HG02610 (cell line): ENCODE data around the gene KRTAP5-2.
"Not testable (repeated sequence)": the region's sequence is repeated elsewhere in the genome, so short reads cannot be mapped to it uniquely, and the experiment has no call there.

ENCODE experiments used
- ATAC-seq: cut with Tn5 transposase; IDR thresholded peaks from one replicate; pipeline ENCODE4 v1.9.1; 2021; ENCODE audit warnings: mild to moderate bottlenecking, moderate library complexity; ENCODE audit not compliant: unreplicated experiment

KRTAP5-2 gene, protein sequence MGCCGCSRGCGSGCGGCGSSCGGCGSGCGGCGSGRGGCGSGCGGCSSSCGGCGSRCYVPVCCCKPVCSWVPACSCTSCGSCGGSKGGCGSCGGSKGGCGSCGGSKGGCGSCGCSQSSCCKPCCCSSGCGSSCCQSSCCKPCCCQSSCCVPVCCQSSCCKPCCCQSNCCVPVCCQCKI

GRCh38 chr11:1597994-1598380, at the start of gene KRTAP5-2:
Gene KRTAP5-2, minus strand, starts transcription at chr11:1598294. Its CDS starts 44 bp downstream, at chr11:1598250.
- no peak for ATAC-seq

GRCh38 chr11:1646540-1646939, 48.4 kb upstream of the KRTAP5-2 start:
- ATAC-seq = not testable (repeated sequence)

GRCh38 chr11:1645357-1645821, 47.3 kb upstream of the KRTAP5-2 start:
- no peak for ATAC-seq

- no peak for ATAC-seq
Observed at GRCh38 chr11:1644601-1645356, 46.7 kb upstream of the KRTAP5-2 start.

DNA sequence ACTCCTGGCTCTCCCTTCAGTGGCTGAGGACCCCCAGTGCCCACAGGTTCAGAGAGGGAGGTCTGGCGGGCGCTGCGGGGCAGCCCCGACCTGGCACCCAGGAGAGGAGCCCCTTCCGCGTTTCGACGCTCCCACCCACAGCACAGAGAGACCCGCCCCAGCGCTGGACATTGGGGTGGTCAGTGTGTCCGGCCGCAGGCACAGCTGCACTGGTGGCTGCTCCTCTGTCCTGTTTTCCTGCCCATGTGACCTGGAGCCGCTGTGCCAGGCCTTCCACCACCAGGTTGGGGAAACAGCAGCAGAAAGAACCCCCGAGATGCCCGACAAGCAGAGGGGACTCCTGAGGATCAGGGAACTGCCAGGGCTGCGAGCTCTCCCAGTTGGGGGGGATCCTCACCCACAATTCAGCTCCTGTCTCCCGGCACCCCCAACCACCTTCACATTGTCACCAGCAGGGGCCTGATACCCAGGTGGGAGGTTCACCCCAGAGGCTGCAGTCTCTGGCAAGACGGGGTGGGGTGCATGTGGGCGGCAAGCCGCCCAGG, 45.1 kb upstream of the KRTAP5-2 start:
- ATAC-seq = no peak

- no peak for ATAC-seq
Observed at GRCh38 chr11:1642288-1643145, 44.4 kb upstream of the KRTAP5-2 start.

- no peak for ATAC-seq
Observed at GRCh38 chr11:1641096-1641495, 43.0 kb upstream of the KRTAP5-2 start.

DNA sequence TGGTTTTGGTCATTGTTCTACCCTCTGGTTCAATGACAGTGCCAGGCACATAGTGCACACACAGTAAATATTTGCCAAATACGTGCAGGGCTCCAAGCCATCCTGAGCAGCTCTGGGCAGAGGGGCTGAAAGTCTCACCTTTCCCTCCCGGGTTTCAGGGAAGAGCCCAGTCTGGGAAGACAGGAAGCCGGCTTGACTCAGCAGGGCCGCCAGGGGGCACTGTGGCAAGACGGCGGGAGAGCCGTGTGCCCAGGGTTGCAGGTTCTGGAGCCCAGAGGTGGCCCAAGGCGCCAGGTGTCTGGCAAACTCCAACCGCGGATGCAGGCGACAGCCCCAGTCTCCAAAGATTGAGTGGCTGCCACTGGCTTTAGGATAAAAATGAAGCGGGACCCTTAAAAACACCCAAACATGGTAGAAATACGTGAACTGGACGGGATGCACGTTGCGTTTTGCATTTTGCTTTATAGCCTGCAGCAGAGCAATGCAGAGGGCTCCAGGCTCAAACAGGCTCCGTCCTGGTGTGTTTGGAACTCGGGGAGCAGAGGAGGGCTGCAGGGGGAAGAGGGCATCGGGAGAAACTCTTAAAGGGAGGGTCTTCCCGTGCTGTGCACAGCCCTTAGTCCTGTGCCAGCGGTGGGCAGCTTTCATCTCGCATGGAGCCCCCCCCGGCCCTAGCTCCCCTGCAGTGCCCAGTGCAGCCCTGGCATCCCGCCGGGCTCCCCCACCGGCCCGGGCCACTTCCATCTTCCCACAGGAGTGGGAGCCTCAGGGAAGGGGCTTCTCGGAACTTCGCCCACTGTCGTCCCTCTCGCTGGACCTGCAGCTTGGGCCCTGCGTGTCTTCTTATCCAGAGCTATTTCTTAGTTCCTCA, 42.2 kb upstream of the KRTAP5-2 start:
- ATAC-seq = no peak

GRCh38 chr11:1639666-1640065, 41.6 kb upstream of the KRTAP5-2 start:
- ATAC-seq = no peak

DNA sequence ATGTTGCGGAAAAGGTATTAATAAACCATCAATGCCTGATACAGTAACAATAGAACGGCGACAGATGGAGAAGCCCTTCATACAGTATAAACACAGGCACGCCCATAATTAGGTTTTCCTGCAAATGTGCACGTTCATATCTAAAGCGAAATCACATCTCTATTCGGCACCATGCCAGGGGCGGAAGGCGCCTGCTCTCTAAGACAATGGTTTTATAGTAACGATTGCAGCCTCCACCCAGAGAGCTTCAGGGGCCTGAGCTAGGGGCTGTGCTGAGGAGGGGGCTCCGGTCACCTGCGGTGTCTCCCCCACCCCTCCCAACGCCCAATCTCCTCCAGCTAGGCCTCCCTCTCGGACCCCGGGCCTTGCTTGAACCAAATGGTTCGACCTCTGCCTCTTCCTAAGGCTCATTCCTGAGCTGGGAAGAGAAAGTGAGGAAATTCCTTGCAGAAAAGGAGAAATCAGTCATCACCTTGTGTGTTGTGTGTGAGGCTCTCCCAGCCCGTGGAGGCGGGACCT, 41.1 kb upstream of the KRTAP5-2 start:
- no peak for ATAC-seq

DNA sequence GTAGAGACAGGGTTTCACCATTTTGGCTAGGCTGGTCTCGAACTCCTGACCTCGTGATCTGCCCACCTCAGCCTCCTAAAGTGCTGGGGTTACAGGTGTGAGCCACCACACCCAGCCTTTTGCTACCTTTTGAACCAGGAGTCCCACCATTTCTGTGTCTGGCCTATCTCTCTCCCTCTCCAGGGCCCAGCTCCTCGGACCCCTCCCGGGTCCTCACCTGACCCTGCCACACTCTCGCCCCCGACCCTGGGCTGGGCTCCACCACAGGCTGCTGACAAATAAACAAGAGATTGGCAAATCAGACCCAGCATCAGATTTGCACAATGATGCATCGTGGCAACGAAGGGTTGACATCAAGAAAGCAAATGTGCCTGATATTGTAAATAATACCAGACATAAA, 40.2 kb upstream of the KRTAP5-2 start:
- no peak for ATAC-seq

- no peak for ATAC-seq
Observed at GRCh38 chr11:1637628-1638027, 39.5 kb upstream of the KRTAP5-2 start.

DNA sequence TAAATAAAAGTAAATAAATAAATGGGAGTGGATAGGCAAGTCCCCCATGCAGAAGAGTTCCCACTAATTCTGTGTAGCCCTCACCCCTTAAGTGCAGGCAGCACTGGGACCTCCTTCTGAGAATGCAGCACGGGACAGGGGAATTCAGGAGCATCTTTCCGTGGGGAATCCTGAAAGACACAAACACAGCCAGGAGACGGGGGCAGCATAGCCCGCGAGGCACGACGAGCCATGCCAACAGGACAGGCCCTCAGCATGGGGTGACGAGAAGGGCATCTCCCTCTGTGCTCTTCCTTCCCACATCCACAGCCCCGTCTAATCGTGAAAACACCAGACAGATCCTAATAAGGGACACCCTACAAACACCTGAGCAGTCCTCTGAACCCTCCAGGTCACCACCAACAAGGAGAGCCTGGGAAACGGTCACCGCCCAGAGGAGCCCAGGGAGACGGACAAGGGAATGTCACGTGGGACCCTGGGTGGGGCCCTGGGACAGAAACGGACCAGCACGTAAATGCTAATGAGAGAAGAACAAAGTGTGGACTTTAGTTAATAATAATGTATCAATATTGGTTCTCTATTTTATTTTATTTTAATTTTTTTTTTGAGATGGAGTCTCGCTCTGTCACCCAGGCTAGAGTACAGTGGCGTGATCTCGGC, 38.3 kb upstream of the KRTAP5-2 start:
- no peak for ATAC-seq

- ATAC-seq = no peak
Observed at GRCh38 chr11:1633864-1634263, 35.8 kb upstream of the KRTAP5-2 start.

- ATAC-seq = no peak
Observed at GRCh38 chr11:1632053-1632714, 34.1 kb upstream of the KRTAP5-2 start.

DNA sequence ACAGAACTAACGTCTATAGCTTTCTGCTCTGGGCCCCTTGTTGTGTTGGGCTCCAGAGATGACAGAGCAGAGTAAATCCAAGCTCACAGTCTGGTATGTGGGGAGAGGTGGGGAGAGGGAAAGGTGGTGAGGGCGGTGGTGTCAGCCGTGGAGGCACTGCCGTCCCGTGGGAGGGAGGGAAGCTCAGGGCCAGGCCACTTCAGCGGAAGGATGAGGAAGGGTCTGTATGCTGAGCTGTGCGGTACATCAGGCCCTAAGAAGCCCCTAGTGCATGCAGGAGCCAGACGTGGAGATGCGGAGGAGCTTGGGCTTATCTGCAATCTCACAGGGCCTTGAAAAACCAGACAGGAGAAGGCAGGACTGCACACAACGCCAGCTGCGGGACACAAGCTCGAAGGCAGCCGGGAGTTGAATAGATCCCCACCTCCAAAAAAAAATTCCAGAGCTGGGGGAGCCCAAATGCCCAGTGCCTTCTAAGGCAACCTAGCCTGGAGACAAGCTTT, 33.0 kb upstream of the KRTAP5-2 start:
- no peak for ATAC-seq

DNA sequence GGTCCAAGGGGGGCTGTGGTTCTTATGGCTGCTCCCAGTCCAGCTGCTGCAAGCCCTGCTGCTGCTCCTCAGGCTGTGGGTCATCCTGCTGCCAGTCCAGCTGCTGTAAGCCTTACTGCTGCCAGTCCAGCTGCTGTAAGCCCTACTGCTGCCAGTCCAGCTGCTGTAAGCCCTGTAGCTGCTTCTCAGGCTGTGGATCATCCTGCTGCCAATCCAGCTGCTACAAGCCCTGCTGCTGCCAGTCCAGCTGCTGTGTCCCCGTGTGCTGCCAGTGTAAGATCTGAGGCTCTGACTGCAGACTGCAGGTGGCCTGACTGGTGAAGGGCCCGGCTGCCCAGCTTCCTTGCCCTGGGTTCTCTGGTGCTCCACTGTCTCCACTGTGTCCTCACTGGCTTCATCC, 32.2 kb upstream of the KRTAP5-2 start:
- no peak for ATAC-seq

DNA sequence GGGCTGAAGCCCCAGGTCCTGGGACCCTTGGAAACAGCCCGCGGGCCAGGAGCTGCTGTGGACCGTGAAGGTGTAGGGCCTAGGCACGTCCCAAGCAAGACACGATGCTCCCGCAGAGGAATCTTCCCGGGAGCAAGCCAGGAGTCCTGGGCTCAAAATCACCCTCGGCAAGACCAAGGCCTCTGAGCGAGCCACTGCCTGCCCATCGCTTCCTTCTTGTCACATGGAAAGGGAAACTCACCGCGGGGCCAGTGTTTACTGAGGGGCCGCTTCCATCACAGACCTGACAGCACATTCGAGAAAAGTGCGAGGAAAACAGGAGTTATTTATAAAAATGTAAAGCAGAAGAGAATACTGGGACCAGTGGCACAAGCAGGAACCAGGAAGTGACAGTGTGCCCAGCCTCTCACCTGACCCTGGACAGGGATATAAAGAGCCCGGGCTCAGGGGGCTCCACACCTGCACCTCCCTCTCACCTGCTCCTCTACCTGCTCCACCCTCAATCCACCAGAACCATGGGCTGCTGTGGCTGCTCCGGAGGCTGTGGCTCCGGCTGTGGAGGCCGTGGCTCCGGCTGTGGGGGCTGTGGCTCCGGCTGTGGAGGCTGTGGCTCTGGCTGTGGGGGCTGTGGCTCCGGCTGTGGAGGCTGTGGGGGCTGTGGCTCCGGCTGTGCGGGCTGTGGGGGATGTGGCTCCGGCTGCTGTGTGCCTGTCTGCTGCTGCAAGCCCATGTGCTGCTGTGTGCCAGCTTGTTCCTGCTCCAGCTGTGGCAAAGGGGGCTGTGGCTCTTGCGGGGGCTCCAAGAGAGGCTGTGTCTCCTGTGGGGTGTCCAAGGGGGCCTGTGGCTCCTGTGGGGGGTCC, 31.5 kb upstream of the KRTAP5-2 start, which contains the start of gene KRTAP5-5:
KRTAP5-5 (plus strand) TSS at position 450 of the 860 bp plus-strand sequence; CDS start at position 516, 66 bp downstream.
- ATAC-seq = no peak
